GM23338 (cell line): ENCODE measurements around the gene LNP1.

ENCODE experiments used
- EZH2 ChIP-seq: fragments of 200-600 bp; sonication (generic); IDR thresholded peaks from one replicate; pipeline ENCODE4 v1.8.0; 2017; ENCODE audit warnings: antibody characterized with exemption, mild to moderate bottlenecking, low read depth; ENCODE audit not compliant: unreplicated experiment
- EZH2phosphoT487 ChIP-seq: fragments of 200-600 bp; sonication (generic); IDR thresholded peaks from one replicate; pipeline ENCODE4 v1.8.1; 2018; ENCODE audit warnings: antibody characterized with exemption; ENCODE audit not compliant: unreplicated experiment
- JUNB ChIP-seq: IDR thresholded peaks from one replicate; pipeline ENCODE4 v1.6.1; 2016; ENCODE audit warnings: antibody characterized with exemption; ENCODE audit not compliant: unreplicated experiment
- ZNF114 ChIP-seq: fragments of 250-450 bp; sonication (Bioruptor Pico); IDR thresholded peaks from 2 replicates; pipeline ENCODE4 v1.5.0; 2020; ENCODE audit warnings: mild to moderate bottlenecking, moderate library complexity
- TF ChIP-seq, protein P1 (sequence below), 2 experiments: fragments of 200-600 bp in 1 of 2; sonication (generic) in 1 of 2; conservative IDR thresholded peaks; 2 replicates each; pipeline versions ENCODE4 v1.5.1 to v1.6.1; 2016 to 2017; ENCODE audit warnings: antibody characterized with exemption in 2 of 2, low read depth in 2 of 2, mild to moderate bottlenecking in 2 of 2, moderate library complexity in 1 of 2

- TF ChIP-seq, protein P1, sequence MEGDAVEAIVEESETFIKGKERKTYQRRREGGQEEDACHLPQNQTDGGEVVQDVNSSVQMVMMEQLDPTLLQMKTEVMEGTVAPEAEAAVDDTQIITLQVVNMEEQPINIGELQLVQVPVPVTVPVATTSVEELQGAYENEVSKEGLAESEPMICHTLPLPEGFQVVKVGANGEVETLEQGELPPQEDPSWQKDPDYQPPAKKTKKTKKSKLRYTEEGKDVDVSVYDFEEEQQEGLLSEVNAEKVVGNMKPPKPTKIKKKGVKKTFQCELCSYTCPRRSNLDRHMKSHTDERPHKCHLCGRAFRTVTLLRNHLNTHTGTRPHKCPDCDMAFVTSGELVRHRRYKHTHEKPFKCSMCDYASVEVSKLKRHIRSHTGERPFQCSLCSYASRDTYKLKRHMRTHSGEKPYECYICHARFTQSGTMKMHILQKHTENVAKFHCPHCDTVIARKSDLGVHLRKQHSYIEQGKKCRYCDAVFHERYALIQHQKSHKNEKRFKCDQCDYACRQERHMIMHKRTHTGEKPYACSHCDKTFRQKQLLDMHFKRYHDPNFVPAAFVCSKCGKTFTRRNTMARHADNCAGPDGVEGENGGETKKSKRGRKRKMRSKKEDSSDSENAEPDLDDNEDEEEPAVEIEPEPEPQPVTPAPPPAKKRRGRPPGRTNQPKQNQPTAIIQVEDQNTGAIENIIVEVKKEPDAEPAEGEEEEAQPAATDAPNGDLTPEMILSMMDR (conservative IDR thresholded peaks at IDR 0.05; ENCODE audit: low read depth in 2 of 2): no peak
- TF ChIP-seq JUNB: no peak
- no peak for TF ChIP-seq EZH2phosphoT487
- no peak for TF ChIP-seq EZH2
- TF ChIP-seq ZNF114 (CRISPR knock-in tag): no peak
Measured at GRCh38 chr3:100486808-100487207, 85.5 kb downstream of the LNP1 start.
